Measurements from ENCODE around the gene GSG1.
A peak's percentile ranks its signal among the peaks of the same experiment; 100 is the strongest.

Gene GSG1

DNA sequence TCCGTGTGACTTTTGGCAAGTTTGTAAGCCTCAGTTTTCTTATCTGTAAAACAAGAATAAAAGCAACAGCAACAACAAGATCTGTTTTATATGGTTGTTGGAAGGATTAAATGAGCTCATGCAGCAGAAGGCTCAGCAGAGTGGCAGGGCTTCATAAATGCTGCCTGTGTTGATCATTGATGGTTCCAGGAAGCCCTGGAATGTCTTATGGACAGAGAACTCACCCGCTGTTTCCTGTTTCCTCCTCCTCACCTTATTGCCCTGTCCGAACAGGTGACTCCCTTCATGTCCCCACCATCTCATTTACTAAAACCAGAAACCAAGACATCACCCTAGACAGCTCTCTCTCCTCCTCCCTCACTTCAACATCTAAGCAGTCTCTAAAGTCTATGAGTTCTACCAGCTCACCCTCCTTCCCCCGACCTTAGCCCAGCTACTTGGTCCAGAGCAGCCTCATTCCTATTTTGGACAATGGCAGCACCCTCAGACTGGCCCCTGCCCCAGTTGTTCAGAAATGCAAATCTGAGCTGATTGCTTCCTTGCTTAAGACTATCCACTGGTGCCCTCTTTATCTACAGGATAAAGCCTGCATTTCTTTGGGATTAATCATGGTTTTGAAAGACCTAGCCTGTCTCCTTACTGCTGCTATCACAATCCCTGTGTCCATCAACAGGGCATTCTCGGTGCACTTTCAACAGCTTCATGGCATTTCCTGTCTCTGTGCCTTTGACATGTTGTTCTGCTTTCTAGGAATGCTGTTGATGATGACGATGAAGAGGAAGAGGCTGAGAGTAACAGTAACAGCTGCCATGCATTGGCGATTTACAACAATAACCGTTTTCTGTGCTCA, 21.4 kb upstream of the GSG1 start:
- DNase-seq (ENCODE audit: low read depth) = peak; percentile 68
- H3K4me3 ChIP-seq (ENCODE audit: low read depth, low read length) = no peak overlapping the region
- TF ChIP-seq, protein P1, sequence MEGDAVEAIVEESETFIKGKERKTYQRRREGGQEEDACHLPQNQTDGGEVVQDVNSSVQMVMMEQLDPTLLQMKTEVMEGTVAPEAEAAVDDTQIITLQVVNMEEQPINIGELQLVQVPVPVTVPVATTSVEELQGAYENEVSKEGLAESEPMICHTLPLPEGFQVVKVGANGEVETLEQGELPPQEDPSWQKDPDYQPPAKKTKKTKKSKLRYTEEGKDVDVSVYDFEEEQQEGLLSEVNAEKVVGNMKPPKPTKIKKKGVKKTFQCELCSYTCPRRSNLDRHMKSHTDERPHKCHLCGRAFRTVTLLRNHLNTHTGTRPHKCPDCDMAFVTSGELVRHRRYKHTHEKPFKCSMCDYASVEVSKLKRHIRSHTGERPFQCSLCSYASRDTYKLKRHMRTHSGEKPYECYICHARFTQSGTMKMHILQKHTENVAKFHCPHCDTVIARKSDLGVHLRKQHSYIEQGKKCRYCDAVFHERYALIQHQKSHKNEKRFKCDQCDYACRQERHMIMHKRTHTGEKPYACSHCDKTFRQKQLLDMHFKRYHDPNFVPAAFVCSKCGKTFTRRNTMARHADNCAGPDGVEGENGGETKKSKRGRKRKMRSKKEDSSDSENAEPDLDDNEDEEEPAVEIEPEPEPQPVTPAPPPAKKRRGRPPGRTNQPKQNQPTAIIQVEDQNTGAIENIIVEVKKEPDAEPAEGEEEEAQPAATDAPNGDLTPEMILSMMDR (conservative IDR thresholded peaks at IDR 0.05; ENCODE audit: low read depth, low read length) = no peak

DNA sequence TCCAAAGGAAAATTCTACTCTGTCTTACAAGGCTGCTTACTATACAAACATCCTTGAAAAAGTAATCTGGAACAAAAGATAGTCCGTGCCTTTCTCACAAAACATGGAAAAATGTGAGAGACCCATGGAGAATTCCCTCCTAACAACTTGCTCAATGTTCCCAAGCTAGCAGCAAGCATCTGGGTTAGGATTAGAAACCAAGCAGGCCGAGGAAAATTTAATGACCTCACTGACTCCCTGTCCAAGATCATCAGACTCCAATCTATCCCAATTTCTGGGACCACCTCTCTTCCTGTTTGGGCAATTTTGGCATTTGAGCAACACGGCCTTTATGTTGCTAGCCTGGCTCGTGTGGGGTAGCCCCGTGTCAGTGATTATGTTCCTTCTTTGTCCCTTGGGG, 18.1 kb upstream of the GSG1 start:
- DNase-seq (ENCODE audit: low read depth) = no peak
- no peak overlapping the region for H3K4me3 ChIP-seq (ENCODE audit: low read depth, low read length)
- TF ChIP-seq, protein P1 (conservative IDR thresholded peaks at IDR 0.05; ENCODE audit: low read depth, low read length) = no peak

DNA sequence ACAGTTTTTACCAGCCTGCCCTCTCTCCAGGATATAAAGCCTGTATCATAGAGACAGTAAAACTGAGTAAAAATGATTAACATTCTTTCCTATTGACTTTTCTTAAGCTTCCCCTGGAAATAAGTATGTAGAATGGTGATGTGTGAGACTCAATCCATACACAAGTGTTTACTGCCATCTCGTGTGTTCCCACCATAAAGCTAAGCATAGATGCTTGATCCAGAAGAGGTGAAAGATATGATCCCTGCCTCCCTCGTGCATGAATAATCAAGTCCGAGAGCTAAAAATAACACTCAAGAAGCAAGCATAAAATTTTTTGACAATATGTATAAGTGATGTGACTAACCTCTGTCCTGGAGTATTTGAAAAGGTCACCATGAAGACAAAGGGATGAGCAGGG, 16.9 kb upstream of the GSG1 start:
- no peak for DNase-seq (ENCODE audit: low read depth)
- TF ChIP-seq, protein P1 (conservative IDR thresholded peaks at IDR 0.05; ENCODE audit: low read depth, low read length) = no peak
- H3K4me3 ChIP-seq (ENCODE audit: low read depth, low read length) = no peak overlapping the region

DNA sequence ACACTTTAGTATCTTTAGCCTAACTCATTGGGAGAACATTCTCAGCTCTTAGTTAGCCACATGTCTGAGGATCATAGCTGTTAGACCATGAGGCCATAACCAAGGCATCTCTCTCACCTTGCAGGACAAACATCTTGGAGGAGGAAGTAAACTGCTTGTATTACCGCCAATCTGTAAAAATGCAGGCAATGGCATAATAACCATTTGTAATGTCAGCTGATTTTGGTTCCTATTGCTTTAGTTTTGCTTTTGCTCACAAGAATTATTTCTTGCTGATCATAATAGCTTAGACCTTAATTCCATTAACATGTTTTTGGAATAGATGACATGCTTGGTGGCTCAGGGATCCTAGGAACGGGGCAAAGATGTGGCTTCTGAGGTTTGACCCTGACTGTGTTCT, 16.4 kb upstream of the GSG1 start:
- DNase-seq (ENCODE audit: low read depth) = no peak
- TF ChIP-seq, protein P1 (conservative IDR thresholded peaks at IDR 0.05; ENCODE audit: low read depth, low read length) = no peak
- H3K4me3 ChIP-seq (ENCODE audit: low read depth, low read length) = no peak overlapping the region

DNA sequence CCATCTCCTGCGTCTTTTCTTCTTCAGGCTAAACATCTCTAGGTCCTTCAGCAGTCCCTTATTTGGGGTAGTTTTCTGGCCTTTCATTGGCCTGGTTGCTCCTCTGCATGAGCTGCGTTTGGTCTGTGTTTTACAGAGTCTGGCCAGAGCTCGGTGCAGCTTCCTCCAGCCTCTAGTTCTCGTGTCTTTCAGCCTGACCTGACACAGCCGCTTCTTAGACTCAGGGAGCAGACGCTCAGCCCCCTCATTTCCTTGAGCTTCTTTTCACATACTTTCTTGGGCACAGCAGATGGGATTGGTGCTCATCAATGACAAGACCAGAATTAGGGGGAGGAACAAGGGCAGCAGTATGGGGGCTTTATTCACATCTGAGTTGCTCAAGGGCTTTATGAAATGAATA, 13.6 kb upstream of the GSG1 start:
- no peak overlapping the region for H3K4me3 ChIP-seq (ENCODE audit: low read depth, low read length)
- TF ChIP-seq, protein P1 (conservative IDR thresholded peaks at IDR 0.05; ENCODE audit: low read depth, low read length) = no peak
- DNase-seq (ENCODE audit: low read depth) = no peak

DNA sequence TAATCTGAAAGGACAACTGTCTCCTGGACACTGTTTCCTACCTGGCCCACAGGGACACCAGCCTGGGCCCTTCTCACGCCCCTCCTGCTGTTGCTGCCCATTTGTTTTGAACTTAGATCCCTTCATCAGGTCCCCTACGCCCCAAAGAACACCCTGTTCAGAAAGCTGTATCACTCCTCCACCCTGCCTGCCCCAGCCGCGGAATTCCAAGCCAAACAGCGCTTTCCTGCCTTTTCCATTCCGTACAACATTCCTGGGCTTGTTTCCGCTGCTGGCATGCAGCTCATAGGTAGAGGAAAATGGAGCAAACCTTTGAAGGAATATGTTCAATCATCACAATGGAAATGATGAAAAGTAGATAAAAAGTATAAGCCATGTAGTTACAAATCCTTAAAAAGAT, 12.8 kb upstream of the GSG1 start:
- DNase-seq (ENCODE audit: low read depth) = no peak
- no peak overlapping the region for H3K4me3 ChIP-seq (ENCODE audit: low read depth, low read length)
- TF ChIP-seq, protein P1 (conservative IDR thresholded peaks at IDR 0.05; ENCODE audit: low read depth, low read length) = no peak

Measured in choroid plexus epithelial cell (primary cell).